Smooth muscle cell of bladder (primary cell): ENCODE data around the gene CNTN4. TPM values are rescaled to one million over a fixed set of nuclear protein-coding genes. Genes with fewer than 3 reads are reported as not detected.

ENCODE experiments used
- total RNA-seq: library from RNA; depleted of rRNA; stranded (reverse); fragments of >200 nt; gene quantifications from 2 replicates; pipeline ENCODE4 v1.2.3, GENCODE V29; 2014

Gene CNTN4
- total RNA-seq, result 2.9 and 7.3 TPM in 2 replicates

DNA sequence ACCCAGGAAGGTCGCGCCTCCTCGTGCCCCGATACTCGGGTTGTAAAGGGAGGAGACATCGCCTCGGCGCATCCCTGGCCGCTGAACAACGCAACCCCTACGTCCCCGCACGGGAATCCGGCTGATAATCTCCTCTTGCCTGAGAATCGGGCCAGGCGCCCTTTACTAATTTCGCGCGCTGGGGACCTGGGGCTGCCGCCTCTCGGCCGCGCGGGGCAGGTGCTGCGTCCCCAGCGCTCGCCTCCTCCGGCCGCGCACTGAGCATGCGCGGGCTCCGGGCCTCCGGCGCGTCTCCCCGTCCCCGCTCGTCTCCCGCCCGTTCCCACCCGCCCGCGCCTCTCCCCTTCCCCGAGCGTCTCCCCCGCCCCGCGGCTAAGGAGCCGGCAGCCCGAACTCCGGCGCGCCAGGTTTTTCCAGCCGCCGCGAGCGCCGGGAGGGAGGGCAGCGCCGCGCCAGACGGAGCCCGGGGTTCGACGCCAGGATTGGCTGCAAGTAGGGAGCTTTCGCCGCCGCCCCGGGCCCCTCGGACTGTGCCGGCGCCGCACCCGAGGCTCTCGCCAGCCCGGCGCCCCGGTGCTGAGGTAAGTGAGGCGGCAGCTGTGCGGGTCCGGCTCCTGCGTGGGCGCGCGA is at the start of gene CNTN4:
Gene CNTN4, plus strand, starts transcription at position 469 of the 630 bp plus-strand sequence.

